Neural progenitor cell (in vitro differentiated cells): ENCODE measurements around the gene ACLY.

Source experiments
- EZH2 ChIP-seq: fragments of 200-600 bp; sonication (generic); IDR thresholded peaks from 2 replicates; pipeline ENCODE4 v1.6.1; 2017; ENCODE audit warnings: antibody characterized with exemption, mild to moderate bottlenecking, moderate library complexity
- EZH2phosphoT487 ChIP-seq: fragments of 200-600 bp; sonication (generic); IDR thresholded peaks from 2 replicates; pipeline ENCODE4 v1.6.1; 2017; ENCODE audit warnings: antibody characterized with exemption
- TF ChIP-seq, protein P1 (sequence below): fragments of 200-600 bp; sonication (generic); IDR thresholded peaks from 2 replicates; pipeline ENCODE4 v1.5.1; 2017; ENCODE audit warnings: antibody characterized with exemption, mild to moderate bottlenecking

DNA sequence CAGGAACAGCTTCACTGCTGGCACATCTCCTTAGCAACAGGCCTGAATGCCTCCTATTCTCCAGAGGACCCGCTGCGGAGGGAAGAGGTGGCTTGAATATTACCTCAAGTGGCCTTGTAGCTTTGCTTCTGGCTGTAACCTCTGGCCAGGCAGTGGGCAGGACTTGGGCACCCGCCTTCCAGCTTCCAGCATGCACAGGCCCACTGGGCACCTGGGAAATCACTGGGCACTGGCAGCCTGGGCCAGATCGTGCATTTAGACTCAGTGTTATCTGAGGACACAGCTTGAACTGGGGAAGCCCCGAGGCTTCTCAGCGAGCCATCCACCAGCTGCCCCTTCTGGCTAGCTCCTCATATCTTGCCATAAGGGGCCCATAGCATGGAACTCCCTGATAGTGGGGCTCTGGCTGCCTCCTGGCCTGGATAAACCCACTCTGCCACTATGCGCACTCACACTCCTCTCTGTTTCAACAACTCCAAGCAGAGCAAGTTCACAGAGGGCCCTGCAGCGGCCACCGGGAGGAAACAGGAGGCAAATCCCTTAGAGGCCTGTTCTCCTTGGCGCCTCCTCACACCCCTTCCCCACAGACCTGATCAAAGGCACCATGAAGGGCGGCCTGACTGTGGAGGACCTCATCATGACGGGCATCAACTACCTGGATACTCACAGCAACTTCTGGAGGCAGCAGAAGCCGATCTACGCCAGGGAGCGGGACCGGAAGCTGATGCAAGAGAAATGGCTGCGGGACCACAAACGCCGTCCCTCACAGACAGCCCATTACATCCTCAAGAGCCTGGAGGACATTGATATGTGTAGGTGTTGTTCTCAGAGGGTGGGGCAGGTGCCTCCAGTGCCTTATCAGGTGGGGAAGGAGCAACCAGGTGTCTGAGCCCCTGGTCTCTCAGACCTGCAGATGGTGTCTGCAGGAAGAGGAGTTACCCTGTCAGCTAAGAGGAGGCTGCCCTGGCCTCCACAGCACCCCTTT is 19.5 kb upstream of the ACLY start:
- TF ChIP-seq, protein P1, sequence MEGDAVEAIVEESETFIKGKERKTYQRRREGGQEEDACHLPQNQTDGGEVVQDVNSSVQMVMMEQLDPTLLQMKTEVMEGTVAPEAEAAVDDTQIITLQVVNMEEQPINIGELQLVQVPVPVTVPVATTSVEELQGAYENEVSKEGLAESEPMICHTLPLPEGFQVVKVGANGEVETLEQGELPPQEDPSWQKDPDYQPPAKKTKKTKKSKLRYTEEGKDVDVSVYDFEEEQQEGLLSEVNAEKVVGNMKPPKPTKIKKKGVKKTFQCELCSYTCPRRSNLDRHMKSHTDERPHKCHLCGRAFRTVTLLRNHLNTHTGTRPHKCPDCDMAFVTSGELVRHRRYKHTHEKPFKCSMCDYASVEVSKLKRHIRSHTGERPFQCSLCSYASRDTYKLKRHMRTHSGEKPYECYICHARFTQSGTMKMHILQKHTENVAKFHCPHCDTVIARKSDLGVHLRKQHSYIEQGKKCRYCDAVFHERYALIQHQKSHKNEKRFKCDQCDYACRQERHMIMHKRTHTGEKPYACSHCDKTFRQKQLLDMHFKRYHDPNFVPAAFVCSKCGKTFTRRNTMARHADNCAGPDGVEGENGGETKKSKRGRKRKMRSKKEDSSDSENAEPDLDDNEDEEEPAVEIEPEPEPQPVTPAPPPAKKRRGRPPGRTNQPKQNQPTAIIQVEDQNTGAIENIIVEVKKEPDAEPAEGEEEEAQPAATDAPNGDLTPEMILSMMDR: no peak
- TF ChIP-seq EZH2 (no peak), EZH2phosphoT487 (no peak)
